GM15510 (cell line): ENCODE data around the gene SLX9.

ENCODE experiments used
- POLR2A ChIP-seq: IDR thresholded peaks from 3 replicates; pipeline ENCODE4 v1.6.1; 2011; ENCODE audit warnings: borderline replicate concordance; ENCODE audit not compliant: insufficient read length; ENCODE audit errors: extremely low read depth

Gene SLX9

DNA sequence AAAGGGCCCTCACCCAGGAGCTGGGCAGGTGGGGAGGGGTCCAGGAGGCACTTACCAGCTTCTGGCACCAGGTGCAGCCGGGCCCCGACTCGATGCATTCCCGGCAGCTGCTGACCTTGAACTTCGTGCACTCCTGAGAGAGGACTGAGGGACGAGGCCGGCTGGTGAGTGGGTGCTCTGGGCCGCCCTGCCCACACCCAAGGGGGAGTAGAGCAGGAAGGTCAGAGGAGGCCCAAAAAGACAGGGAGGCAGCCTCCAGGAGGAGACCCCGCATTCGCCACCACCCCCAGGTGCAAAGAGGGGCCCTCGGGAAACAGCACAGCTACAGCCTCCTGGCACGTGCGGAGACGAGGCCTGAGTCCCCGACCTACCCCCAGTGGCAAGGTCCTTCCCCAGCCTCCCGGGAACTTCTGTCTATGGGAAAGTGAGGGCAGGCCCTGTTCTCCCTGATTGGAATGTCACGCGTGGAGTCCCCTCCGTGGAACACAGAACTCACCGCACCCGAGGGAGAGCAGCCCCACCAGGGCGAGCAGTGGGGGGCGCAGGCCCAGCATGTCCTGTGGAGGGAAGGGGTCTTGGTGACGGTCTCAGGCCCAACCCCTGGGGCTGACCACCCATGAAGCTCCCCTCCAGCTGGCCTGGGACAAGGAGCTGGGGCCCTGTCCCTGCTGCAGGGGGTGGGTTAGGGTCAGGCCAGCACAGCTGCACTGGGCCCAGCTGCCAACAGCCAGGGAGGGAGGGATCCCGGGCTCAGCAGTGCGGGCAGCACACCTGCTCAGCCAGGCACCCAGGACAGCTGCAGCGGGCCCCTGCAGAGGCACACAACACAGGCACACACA, 29.4 kb upstream of the SLX9 start:
- no peak for TF ChIP-seq POLR2A

GRCh38 chr21:44911068-44911383, 28.8 kb upstream of the SLX9 start:
- no peak for TF ChIP-seq POLR2A

DNA sequence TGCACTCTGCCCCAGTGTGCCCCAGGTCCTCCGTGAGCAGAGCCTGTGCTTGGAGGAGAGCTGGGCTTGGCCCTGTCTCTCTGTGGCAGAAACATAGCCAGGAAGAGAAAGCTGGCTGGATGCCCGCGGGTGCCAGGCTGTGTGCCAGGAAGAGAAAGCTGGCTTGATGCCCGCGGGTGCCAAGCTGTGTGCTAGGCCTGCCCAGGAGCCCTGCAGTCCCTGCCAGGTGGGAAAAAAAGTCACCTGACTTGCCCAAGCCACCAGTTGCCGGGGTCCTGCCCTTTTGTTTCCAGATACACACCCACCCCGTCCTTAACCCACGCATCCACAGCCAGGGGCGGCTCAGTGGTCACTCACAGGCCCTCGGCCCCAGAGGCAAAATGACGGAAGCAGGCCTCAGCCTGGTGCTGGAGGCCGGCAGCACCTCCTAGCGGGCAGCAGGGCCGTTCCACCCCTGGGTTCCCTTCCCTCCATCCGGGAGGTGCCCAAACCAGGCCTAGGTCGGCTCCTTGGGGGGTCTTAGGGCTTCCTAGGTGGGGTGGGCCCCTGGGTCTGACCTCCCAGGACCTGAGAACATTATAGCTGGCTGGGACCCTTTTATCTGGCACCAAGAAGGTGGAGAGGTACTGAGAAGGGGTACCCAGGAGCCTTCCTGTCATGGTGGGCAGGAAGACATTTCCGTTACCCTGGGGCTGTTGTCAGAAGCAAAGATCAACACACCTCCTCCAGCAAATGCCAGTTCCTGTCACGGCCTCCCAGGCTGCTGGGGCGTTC, 28.3 kb upstream of the SLX9 start:
- no peak for TF ChIP-seq POLR2A

GRCh38 chr21:44912158-44912473, 27.7 kb upstream of the SLX9 start:
- TF ChIP-seq POLR2A, result no peak

- no peak for TF ChIP-seq POLR2A
These were observed 26.2 kb upstream of the SLX9 start for GRCh38 chr21:44913425-44914175.

GRCh38 chr21:44914176-44914874, 25.5 kb upstream of the SLX9 start:
- TF ChIP-seq POLR2A, result no peak

- TF ChIP-seq POLR2A, result no peak
These were observed 22.9 kb upstream of the SLX9 start for GRCh38 chr21:44916965-44917364.

DNA sequence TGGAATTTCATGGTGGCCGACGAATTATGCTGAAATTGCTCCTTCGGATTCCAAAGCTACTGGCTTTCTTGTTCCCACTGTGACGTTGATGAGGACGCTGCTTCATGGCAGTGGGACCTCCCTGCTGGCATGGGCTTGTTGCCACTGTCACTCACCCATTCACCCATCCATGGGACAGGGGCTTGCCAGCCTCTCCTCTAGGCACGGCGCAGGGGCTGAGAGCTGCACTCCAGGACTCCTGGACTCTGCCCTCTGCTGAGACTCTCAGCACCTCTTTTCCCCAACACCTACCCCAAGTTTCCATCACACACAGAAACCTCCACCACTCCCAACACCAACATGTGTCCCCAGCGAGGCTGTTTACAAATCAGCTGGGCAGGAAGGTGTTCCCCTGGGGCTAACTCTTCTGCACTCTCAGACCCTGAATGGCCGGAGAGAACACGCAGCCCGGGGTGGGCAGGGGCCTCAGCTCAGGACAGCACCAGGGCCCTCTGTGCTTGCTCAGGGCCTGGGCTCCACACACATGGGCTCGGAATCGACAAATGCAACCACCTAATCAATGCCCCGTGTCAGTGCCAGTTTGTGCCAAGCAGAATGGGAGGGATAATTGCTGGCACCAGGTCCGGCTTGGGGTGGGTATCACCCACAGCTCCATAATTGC, 22.3 kb upstream of the SLX9 start:
- no peak for TF ChIP-seq POLR2A

DNA sequence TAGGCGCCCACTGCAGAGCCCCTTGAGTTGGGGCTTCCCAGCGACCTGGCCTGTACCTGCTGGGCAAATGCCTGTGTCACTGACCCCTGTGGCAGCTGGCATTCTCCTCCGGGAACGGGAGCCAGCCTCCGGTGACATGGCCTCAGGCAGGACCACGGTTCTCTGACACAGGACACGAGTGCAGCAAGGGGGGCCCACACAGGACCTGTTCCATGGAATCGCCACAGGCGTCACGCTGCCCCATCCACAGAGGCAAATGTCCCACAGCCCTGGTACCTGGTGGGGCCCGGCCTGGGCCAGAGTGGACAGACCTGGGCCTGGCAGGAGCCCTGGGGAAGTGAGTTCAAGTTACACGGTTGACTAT, 21.7 kb upstream of the SLX9 start:
- no peak for TF ChIP-seq POLR2A

DNA sequence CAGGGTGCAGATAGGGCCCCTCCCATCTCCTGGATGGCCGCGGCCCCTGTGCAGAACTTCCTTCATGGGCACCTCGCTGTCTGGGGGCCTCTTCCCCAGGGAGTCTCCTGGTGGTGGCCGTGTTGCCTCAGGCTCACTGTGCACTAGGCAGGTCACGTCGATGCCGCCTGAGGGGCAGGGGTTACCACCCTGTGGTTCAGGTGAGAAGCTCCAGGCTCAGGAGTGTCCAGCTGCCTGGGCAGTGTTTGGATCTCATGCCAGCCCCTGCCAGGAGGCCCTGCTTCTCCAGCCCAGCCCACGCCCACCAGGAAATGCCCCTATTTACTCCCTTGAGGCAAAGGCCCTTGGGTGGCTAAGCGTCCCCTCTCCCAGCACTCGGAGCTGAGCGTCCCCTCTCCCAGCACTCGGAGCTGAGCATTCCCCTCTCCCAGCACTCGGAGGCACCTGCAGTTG, 21.2 kb upstream of the SLX9 start:
- TF ChIP-seq POLR2A, result no peak

DNA sequence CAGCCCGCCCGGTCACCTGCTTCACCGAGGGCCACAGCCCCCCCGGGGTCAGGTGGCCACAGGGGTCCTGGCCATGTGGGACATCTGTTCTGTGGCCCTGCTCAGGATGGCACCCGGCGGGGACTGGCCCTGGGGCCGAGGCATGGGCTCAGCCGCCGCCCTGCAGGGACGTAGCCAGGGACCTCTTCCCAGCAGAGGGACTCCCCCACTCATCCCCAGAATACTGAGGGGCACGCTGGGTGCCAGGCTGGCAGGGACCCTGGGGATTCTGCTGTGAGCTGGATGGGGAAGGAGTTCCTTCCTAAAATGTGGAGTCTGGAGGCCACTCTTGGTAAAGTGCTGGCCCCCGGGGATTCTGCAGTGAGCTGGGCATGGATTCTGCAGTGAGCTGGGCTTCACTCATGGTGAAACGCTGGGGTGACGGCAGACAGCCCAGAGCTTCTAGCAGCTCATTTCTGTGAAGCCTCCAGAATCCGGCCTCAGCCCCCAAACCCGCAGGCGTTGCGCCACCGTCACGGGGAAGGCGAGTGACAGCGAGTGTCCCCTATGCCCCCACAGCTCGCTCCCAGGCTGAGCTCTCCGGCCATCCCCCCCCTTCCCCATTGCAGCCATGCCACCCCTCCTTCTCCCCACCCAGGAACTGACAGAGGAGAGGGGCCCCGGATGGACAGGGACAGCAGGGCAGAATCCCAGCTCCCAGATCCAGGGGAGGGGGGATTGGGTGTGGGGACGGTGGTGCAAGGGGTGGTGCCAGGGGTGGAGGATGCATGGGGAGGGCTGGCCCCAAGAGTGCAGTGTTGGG, 20.5 kb upstream of the SLX9 start:
- no peak for TF ChIP-seq POLR2A

DNA sequence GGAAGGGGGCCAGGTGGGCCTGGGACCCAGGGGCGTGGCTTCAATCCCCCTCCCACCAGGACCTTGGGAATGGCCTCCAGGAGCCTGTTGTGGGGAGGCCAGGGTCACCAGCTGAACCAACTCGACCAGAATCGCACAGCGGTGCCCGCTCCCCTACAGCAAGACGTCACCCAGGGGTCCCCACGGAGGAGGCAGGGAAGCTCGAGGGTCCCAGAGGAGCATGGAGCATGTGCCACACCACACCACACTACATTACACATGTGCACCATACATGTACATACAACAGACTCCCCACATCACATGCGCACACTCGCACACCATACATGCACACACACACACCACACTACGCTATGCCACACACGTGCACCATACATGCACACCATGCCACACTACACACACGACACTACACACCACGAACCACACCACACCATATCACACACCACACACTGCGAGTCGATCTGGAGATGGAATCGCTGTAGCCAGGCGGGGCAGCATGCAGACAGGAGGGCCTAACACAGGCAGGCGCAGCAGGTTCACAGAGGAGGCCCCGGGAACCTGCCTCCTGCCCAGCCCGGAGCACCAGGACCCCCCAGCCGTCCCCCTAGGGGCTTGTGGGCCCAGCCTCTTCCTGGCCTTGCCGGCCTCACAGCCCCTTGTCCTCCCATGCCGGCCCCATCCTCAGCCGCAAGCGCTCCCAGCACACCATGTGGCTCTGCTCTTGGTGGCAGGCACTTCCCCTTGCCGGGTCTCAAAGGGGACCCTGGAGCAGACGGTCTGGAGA, 19.7 kb upstream of the SLX9 start:
- TF ChIP-seq POLR2A, result no peak
